Upper lobe of left lung (tissue), 6 donors: Measurements from ENCODE around the gene MN1. TPM values are rescaled to one million over a fixed set of nuclear protein-coding genes. Genes with fewer than 3 reads are reported as not detected.

Experiments
- ATAC-seq, 2 donors: fragments of 200-7000 bp; cut with Tn5 transposase; one replicate each; pipeline ENCODE4 v1.9.1; 2022; ENCODE audit warnings: mild to moderate bottlenecking in 2 of 2, moderate library complexity in 2 of 2; ENCODE audit not compliant: low FRiP score in 2 of 2
- DNase-seq, 2 donors: peaks; one replicate each; pipeline ENCODE4 v3.0.0-alpha.2; 2019 to 2020
- H3K27ac ChIP-seq, 4 donors: fragments of 200-600 bp; sonication (generic); one replicate each; pipeline ENCODE4 v1.5.1; 2016 to 2019
- H3K27me3 ChIP-seq, 4 donors: fragments of 200-600 bp; sonication (generic); one replicate each; pipeline ENCODE4 v1.5.1; 2017 to 2019
- H3K36me3 ChIP-seq, 4 donors: fragments of 200-600 bp; sonication (generic); one replicate each; pipeline ENCODE4 v1.5.1; 2016 to 2019
- H3K4me1 ChIP-seq, 4 donors: fragments of 200-600 bp; sonication (generic); one replicate each; pipeline ENCODE4 v1.5.1; 2018 to 2019
- H3K4me3 ChIP-seq, 4 donors: fragments of 200-600 bp; sonication (generic); one replicate each; pipeline ENCODE4 v1.5.1; 2017 to 2019; ENCODE audit warnings: mild to moderate bottlenecking in 2 of 4, moderate library complexity in 1 of 4
- H3K9me3 ChIP-seq, 4 donors: fragments of 200-600 bp; sonication (generic); one replicate each; pipeline ENCODE4 v1.5.1; 2018 to 2019
- EP300 ChIP-seq, 4 donors: sonication (generic); formaldehyde crosslinking; IDR thresholded peaks; one replicate each; pipeline ENCODE4 v1.5.1; 2017; ENCODE audit warnings: antibody characterized with exemption in 4 of 4, control low read depth in 2 of 4
- POLR2A ChIP-seq, 4 donors: fragments of 450-650 bp; IDR thresholded peaks; one replicate each; pipeline ENCODE4 v1.5.1; 2016 to 2017; ENCODE audit warnings: antibody characterized with exemption in 4 of 4, mild to moderate bottlenecking in 2 of 4
- POLR2AphosphoS5 ChIP-seq, 2 donors: sonication (generic); formaldehyde crosslinking; IDR thresholded peaks; one replicate each; pipeline ENCODE4 v1.5.1; 2017; ENCODE audit warnings: antibody characterized with exemption in 2 of 2
- WGBS, 2 donors: methylation state at CpG; one replicate each; pipeline ENCODE4 v1.1.5; 2017 to 2018; 5-methylcytosine and 5-hydroxymethylcytosine counted together
- total RNA-seq, 6 donors: library from RNA; depleted of rRNA in 4 of 6; stranded (reverse); fragments of >200 nt in 4 of 6; gene quantifications; one replicate each; pipeline versions ENCODE4 v1.1.0 to v1.2.1, GENCODE V29; 2016 to 2021
- TF ChIP-seq, protein P1 (sequence below), 6 experiments: fragments of 450-650 bp in 4 of 6; fragments of 200-600 bp in 2 of 6; sonication (generic) in 2 of 6; IDR thresholded peaks; one replicate each; pipeline ENCODE4 v1.5.1; 2016 to 2019; ENCODE audit warnings: antibody characterized with exemption in 6 of 6
- donor health status: DM: no; HTN: no; CAD: no; lungs with moderate emphysema.
- donor health status: DM: no; HTN: yes; CAD: no; lungs with severe emphysema.

Gene MN1
- total RNA-seq, 6 donors from 2014 or later = 1.0 to 17.8 (median 3.5) TPM

DNA sequence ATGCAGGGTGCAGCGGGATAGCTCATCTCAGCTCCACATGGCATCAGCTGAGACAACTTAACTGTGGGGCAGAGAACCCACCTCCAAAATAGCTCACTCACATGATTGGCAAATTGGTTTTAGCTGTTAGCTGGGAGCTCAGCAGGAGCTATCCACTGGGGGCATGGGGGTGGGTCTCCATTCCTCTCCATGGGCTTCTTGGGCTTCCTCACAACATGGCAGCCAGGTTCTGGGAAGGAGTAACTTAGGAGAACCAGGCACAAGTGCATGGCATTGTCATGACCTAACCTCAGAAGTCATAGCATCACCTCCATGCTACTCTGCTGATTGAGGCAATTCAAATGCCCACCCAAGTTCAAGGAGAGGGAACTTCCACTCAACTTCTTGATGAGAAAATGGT, 85.5 kb downstream of the MN1 start:
- Histone ChIP-seq H3K4me3 (no peak overlapping the region), H3K9me3 (peaks cover 0 to 4% (median 0%) of the 10 kb centered on the region in 4 donors), H3K27ac (peak overlapping the region in 3 of 4 donors; percentile 52 to 72 (median 70)), H3K36me3 (no peaks in the 10 kb centered on the region), H3K4me1 (peaks cover 5 to 34% (median 14%) of the 10 kb centered on the region in 4 donors), H3K27me3 (no peaks in the 10 kb centered on the region)
- TF ChIP-seq POLR2AphosphoS5 (IDR thresholded peaks at IDR 0.05) (no peak), EP300 (IDR thresholded peaks at IDR 0.05) (no peak), POLR2A (IDR thresholded peaks at IDR 0.05) (no peak)
- TF ChIP-seq, protein P1, sequence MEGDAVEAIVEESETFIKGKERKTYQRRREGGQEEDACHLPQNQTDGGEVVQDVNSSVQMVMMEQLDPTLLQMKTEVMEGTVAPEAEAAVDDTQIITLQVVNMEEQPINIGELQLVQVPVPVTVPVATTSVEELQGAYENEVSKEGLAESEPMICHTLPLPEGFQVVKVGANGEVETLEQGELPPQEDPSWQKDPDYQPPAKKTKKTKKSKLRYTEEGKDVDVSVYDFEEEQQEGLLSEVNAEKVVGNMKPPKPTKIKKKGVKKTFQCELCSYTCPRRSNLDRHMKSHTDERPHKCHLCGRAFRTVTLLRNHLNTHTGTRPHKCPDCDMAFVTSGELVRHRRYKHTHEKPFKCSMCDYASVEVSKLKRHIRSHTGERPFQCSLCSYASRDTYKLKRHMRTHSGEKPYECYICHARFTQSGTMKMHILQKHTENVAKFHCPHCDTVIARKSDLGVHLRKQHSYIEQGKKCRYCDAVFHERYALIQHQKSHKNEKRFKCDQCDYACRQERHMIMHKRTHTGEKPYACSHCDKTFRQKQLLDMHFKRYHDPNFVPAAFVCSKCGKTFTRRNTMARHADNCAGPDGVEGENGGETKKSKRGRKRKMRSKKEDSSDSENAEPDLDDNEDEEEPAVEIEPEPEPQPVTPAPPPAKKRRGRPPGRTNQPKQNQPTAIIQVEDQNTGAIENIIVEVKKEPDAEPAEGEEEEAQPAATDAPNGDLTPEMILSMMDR (IDR thresholded peaks at IDR 0.05) = no peak
- DNase-seq (no peak), ATAC-seq (no peak)
- WGBS, 2 donors = 100% methylated on average over 1 of the region's 1 CpG

DNA sequence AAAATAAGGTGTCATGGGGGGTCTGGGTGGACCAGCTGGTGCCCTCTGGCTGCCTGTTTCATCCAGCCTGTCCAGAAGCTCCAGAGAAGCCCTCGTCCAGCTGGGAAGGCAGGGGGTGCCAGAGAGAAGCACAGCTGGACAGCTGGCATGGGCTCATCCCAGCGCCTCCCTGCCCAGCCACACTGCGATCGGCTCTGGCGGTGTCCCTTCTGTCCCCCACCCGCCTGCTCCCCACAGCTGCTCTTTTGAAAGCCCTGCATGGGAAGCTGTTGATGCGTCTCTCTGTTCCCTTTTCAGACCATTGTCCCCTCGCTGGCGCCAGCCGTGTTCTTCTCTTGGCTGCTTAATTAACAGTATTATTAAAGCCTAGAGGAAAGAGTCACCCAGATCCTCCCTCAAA, 86.5 kb downstream of the MN1 start:
- Histone ChIP-seq H3K27me3 (no peaks in the 10 kb centered on the region), H3K9me3 (peaks cover 0 to 4% (median 0%) of the 10 kb centered on the region in 4 donors), H3K36me3 (no peaks in the 10 kb centered on the region), H3K27ac (peak overlapping the region; percentile 52 to 72 (median 66)), H3K4me3 (no peak overlapping the region), H3K4me1 (peaks cover 5 to 34% (median 14%) of the 10 kb centered on the region in 4 donors)
- 63 to 82% methylated on average over 10 of the region's 10 CpGs for WGBS, 2 donors
- peak in 1 of 2 donors; percentile 36 for DNase-seq
- ATAC-seq = no peak
- TF ChIP-seq POLR2AphosphoS5 (IDR thresholded peaks at IDR 0.05) (peak in 1 of 2 donors; percentile 22), POLR2A (IDR thresholded peaks at IDR 0.05) (no peak)
- TF ChIP-seq, protein P1 (IDR thresholded peaks at IDR 0.05) = peak in 5 of 6 experiments; percentile 39 to 81 (median 62)

DNA sequence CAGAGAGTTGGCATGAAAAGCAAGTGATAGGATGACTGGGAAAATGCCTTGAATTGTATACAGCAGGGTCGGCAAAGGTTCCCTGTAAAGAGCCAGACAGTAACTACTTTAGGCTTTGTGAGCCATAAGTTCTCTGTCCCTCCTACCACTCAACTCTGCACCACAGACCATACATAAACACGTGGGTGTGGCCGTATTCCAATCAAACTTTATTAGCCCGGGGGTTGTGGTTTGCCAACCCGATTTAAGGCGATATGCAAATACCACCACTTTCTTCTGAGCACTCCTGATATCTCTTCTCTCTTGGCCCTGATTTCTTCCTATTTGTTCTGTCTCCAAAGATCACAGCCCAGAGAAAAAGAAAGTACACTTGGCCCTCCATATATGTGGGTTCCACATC, 87.5 kb downstream of the MN1 start:
- H3K9me3 ChIP-seq = peaks cover 0 to 4% (median 0%) of the 10 kb centered on the region in 4 donors
- ATAC-seq (no peak), DNase-seq (no peak)
- H3K4me1 ChIP-seq = peaks cover 5 to 25% (median 11%) of the 10 kb centered on the region in 4 donors
- no peaks in the 10 kb centered on the region for H3K36me3 ChIP-seq
- no peak overlapping the region for H3K27ac ChIP-seq
- 39 to 47% methylated on average over 6 of the region's 6 CpGs for WGBS, 2 donors
- no peak overlapping the region for H3K4me3 ChIP-seq
- H3K27me3 ChIP-seq = no peaks in the 10 kb centered on the region
- TF ChIP-seq POLR2AphosphoS5 (IDR thresholded peaks at IDR 0.05) = no peak
- TF ChIP-seq, protein P1 (IDR thresholded peaks at IDR 0.05) = no peak
- no peak for TF ChIP-seq EP300 (IDR thresholded peaks at IDR 0.05)
- TF ChIP-seq POLR2A (IDR thresholded peaks at IDR 0.05) = no peak

DNA sequence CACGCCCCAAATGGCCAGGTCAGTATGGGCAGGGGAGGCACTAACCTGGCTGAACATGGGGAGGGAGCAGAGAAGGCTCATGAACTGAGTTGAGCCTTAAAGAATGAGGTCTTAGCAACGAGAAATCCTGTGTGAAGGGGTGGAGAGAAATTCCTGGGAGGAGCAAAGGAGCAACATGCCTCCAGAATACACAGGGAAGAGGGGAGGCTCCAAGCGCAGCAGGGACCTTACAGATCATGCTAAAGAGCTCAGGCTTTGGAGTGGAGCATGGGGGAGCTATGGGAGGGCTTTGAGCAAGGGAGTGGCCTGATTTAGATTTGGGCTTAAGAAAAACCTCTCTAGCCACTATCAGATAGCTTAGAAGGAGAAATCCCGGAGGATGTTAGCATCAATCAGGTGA, 88.1 kb downstream of the MN1 start:
- 53 to 74% methylated on average over 4 of the region's 4 CpGs for WGBS, 2 donors
- H3K9me3 ChIP-seq = peaks cover 0 to 4% (median 0%) of the 10 kb centered on the region in 4 donors
- no peaks in the 10 kb centered on the region for H3K36me3 ChIP-seq
- H3K27me3 ChIP-seq = no peaks in the 10 kb centered on the region
- TF ChIP-seq, protein P1 (IDR thresholded peaks at IDR 0.05) = no peak
- TF ChIP-seq POLR2AphosphoS5 (IDR thresholded peaks at IDR 0.05) = no peak
- TF ChIP-seq POLR2A (IDR thresholded peaks at IDR 0.05) = no peak
- no peak for TF ChIP-seq EP300 (IDR thresholded peaks at IDR 0.05)
- no peak for ATAC-seq
- H3K4me1 ChIP-seq = peaks cover 5 to 19% (median 5%) of the 10 kb centered on the region in 4 donors
- no peak overlapping the region for H3K4me3 ChIP-seq
- DNase-seq = no peak
- no peak overlapping the region for H3K27ac ChIP-seq

DNA sequence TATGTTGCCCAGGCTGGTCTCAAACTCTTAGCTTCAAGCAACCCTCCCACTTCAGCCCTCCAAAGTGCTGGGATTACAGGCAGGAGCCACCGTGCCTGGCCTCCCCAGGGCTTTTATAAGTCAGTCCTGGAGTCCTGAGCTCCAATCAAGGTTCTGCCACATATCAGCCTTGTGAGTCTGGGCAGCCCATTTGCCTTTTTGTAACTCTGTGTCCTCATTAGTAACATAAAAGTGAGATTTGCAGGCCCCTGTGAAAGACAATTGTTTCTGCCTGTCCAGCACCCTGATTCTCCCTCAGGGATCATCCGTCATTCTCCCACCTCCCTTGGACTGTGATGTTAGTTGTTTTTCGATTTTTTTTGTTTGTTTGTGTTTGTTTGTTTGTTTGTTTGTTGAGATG, 89.8 kb downstream of the MN1 start:
- H3K9me3 ChIP-seq = peaks cover 0 to 4% (median 0%) of the 10 kb centered on the region in 4 donors
- H3K36me3 ChIP-seq = no peaks in the 10 kb centered on the region
- no peak for DNase-seq
- H3K4me3 ChIP-seq = no peak overlapping the region
- H3K4me1 ChIP-seq = peaks cover 0 to 7% (median 0%) of the 10 kb centered on the region in 4 donors
- no peak for ATAC-seq
- no peaks in the 10 kb centered on the region for H3K27me3 ChIP-seq
- TF ChIP-seq POLR2AphosphoS5 (IDR thresholded peaks at IDR 0.05) = no peak
- TF ChIP-seq, protein P1 (IDR thresholded peaks at IDR 0.05) = no peak
- TF ChIP-seq EP300 (IDR thresholded peaks at IDR 0.05) = no peak
- TF ChIP-seq POLR2A (IDR thresholded peaks at IDR 0.05) = no peak
- WGBS, 2 donors = 72 to 76% methylated on average over 3 of the region's 3 CpGs
- no peak overlapping the region for H3K27ac ChIP-seq
